GM12892 (cell line): ENCODE measurements around the gene ARHGAP31.

Source experiments
- POLR2A ChIP-seq: IDR thresholded peaks from 2 replicates; pipeline ENCODE4 v1.6.1; 2011; ENCODE audit warnings: low read depth, low read length, control low read depth
- POLR2AphosphoS5 ChIP-seq: IDR thresholded peaks from 2 replicates; pipeline ENCODE4 v1.6.1; 2011; ENCODE audit warnings: low read depth, low read length, control low read depth
- TAF1 ChIP-seq: IDR thresholded peaks from 2 replicates; pipeline ENCODE4 v1.6.1; 2011; ENCODE audit warnings: low read depth, mild to moderate bottlenecking, control low read depth, low read length, borderline replicate concordance

DNA sequence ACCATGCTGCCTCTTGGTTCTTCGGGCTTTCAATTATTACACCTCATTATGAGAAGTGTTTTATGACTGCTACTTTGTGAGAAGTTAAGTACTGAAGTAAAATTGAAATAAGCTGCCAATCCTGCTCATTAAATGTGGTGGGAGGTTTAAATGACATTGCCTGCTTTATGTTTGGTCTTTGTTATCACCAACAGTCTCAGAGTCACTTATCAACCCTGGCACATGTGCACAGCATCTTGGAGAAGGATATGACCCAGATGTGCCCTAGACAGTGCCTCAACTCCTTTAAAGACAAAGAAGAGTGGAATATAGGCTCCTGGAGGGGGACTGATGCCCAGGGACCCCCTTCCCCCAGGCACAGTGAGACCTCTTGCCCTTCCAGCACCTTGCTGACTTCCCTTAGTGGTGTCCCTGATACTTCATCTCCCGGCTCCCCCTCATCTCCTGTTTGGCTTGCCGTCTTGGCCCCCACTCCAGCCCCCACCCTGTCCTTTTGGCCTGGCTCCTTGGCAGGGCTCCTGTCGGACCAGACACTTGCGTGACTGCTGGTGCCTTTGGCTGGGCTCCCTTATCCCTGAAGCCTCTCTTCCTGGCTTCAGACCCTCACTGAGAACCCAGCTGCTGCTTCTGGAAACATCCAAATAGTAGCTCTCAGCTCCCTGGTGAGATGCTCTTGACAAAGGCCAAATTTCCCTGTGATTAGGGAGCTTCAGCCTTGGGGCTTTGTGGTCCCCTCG is 39.8 kb downstream of the ARHGAP31 start:
- no peak for TF ChIP-seq POLR2AphosphoS5
- TF ChIP-seq POLR2A: no peak
- no peak for TF ChIP-seq TAF1
